Left lung (tissue), 10 donors: ENCODE measurements around the gene MPHOSPH9. TPM values are rescaled to one million over a fixed set of nuclear protein-coding genes. Genes with fewer than 3 reads are reported as not detected.
"Not testable (repeated sequence)": the region's sequence is repeated elsewhere in the genome, so short reads cannot be mapped to it uniquely, and the experiment has no call there.

Experiments used
- ATAC-seq: fragments of 200-7000 bp; cut with Tn5 transposase; one replicate; pipeline ENCODE4 v1.9.1; 2020; ENCODE audit warnings: moderate library complexity
- DNase-seq, 4 donors: peaks; one replicate each; pipeline ENCODE4 v3.0.0-alpha.2; 2013 to 2020
- H3K27ac ChIP-seq, 2 donors: fragments of 200-600 bp; sonication (generic) in 1 of 2; one replicate each; pipeline versions ENCODE4 v1.5.0 to v1.8.0; 2020 to 2021
- H3K27me3 ChIP-seq, 2 donors: fragments of 200-600 bp; sonication (generic) in 1 of 2; one replicate each; pipeline versions ENCODE4 v1.5.0 to v1.8.0; 2020 to 2021
- H3K36me3 ChIP-seq, 2 donors: fragments of 200-600 bp; sonication (generic) in 1 of 2; one replicate each; pipeline versions ENCODE4 v1.5.0 to v1.8.0; 2020 to 2021
- H3K4me1 ChIP-seq, 2 donors: fragments of 200-600 bp; one replicate each; pipeline ENCODE4 v1.8.0; 2021
- H3K4me3 ChIP-seq, 2 donors: fragments of 200-600 bp; sonication (generic) in 1 of 2; one replicate each; pipeline versions ENCODE4 v1.5.0 to v1.8.0; 2020 to 2021; ENCODE audit warnings: mild to moderate bottlenecking in 1 of 2
- H3K9me3 ChIP-seq, 2 donors: fragments of 200-600 bp; sonication (generic) in 1 of 2; one replicate each; pipeline versions ENCODE4 v1.5.0 to v1.8.0; 2020 to 2021
- CTCF ChIP-seq, 2 donors: fragments of 200-600 bp; sonication (generic) in 1 of 2; IDR thresholded peaks; one replicate each; pipeline versions ENCODE4 v1.5.0 to v1.8.0; 2021; ENCODE audit warnings: antibody characterized with exemption in 2 of 2
- intact Hi-C, 2 donors: fragments of 100-400 bp; cut with DNase I; formaldehyde crosslinking; loops; one replicate each; pipeline versions ENCODE4 v1.11.2 to v1.14.2; 2022
- polyA plus RNA-seq, 6 donors: library from polyadenylated mRNA; unstranded; fragments of 120-200 nt; gene quantifications; one replicate each; pipeline ENCODE4 v1.2.1, GENCODE V29; 2013; ENCODE audit not compliant: insufficient read length in 6 of 6
- total RNA-seq, 2 donors: library from RNA; stranded (reverse); fragmentation: NEBNext Ultra II Directional; extraction: Animal tissue kit (Norgen Biotek cat#: 25700); gene quantifications; one replicate each; pipeline ENCODE4 v1.2.1, GENCODE V29; 2021
- donor health status: DM: no; HTN: yes; CAD: no.
- donor health status: DM: no; HTN: no; CAD: no.

MPHOSPH9 gene
- total and polyA plus RNA-seq, 8 donors, result 27.6 to 46.7 (median 35.6) TPM

DNA sequence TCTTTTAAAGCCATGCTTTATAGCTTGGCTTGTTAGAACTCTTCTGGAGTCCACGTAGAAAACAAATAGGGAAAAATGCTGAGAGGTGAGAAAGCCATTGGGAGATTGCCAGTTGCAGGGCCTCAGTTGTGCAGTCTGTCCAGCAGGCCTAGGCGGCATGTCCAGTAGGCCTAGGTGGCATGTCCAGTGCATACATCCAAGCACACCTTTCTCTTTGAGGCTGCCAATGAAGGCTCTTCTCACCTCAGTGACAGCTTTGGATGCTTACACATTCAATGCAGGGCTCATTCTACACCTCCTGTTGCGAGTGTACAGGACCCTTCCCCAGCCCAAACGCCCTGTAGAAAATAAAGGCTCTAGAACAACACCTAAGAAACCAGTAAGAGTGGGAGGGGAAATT, 25.7 kb upstream of the MPHOSPH9 start:
- ATAC-seq (no peak), DNase-seq (no peak)
- TF ChIP-seq CTCF (IDR thresholded peaks at IDR 0.05), result no peak
- peaks cover 0 to 96% of the 10 kb centered on the region in 2 donors for H3K36me3 ChIP-seq
- H3K4me3 ChIP-seq, result no peak overlapping the region
- H3K9me3 ChIP-seq, result no peaks in the 10 kb centered on the region
- intact Hi-C loops, result no loop called here
- H3K27me3 ChIP-seq, result no peaks in the 10 kb centered on the region
- H3K4me1 ChIP-seq, result no peaks in the 10 kb centered on the region
- H3K27ac ChIP-seq, result no peak overlapping the region

DNA sequence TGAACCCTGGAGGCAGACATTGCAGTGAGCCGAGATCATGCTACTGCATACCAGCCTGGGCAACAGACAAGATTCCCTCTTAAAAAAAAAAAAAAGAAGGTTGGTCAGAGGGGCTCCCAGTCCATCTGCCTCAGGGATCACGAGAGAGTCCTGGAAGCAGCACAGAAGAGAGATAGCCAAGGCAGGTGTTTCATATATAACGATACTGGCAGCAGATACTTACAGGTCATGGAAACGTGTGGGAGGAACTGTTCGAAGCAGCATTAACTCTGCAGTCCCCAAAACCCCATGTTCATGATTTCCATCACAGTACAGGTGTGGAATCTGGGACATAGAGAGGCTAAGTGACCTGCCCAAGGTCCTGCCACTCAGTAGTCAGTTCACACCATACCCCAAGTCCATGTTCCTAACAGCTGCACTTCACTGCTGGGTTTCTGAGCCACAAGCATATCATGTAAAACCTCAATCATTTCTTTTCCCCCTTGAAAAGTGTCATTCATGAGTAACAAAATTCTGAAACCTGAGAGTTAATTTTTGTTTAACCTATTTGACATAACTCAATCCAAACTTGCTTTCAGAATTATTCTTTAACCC, 22.0 kb upstream of the MPHOSPH9 start:
- DNase-seq (no peak), ATAC-seq (no peak)
- intact Hi-C loops, result no loop called here
- H3K4me3 ChIP-seq, result no peak overlapping the region
- TF ChIP-seq CTCF (IDR thresholded peaks at IDR 0.05), result no peak
- peaks cover 0 to 10% of the 10 kb centered on the region in 2 donors for H3K4me1 ChIP-seq
- H3K9me3 ChIP-seq, result no peaks in the 10 kb centered on the region
- peaks cover 0 to 64% of the 10 kb centered on the region in 2 donors for H3K36me3 ChIP-seq
- H3K27me3 ChIP-seq, result no peaks in the 10 kb centered on the region
- H3K27ac ChIP-seq, result no peak overlapping the region

GRCh38 chr12:123253641-123254459, 20.9 kb upstream of the MPHOSPH9 start:
- Histone ChIP-seq H3K4me1 (peaks cover 0 to 10% of the 10 kb centered on the region in 2 donors), H3K9me3 (no peaks in the 10 kb centered on the region), H3K36me3 (peaks cover 0 to 59% of the 10 kb centered on the region in 2 donors), H3K4me3 (no peak overlapping the region), H3K27ac (no peak overlapping the region), H3K27me3 (no peaks in the 10 kb centered on the region)
- TF ChIP-seq CTCF (IDR thresholded peaks at IDR 0.05), result no peak
- peak in 1 of 4 donors; percentile 41 for DNase-seq
- no peak for ATAC-seq
- intact Hi-C loops, result no loop called here

DNA sequence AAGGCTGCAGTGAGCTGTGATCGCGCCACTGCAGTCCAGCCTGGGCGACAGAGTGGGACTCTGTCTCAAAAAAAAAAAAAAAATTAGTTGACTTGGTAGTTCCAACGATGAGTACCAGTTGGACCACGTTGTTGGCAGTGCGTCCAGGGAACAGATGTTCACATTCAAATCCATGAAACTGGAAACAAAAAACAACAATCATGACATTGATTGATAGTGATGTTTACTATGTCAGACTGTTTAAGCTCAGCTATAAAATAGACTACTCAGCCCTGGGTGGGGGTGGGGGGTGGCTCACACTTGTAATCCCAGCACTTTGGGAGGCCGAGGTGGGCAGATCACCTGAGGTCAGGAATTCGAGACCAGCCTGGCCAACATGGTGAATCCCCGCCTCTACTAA, 19.4 kb upstream of the MPHOSPH9 start:
- H3K27ac ChIP-seq, ATAC-seq, H3K4me3 ChIP-seq, H3K9me3 ChIP-seq, intact Hi-C loops, H3K27me3 ChIP-seq, DNase-seq: not testable (repeated sequence)
- peaks cover 0 to 10% of the 10 kb centered on the region in 2 donors for H3K4me1 ChIP-seq
- H3K36me3 ChIP-seq, result peaks cover 0 to 51% of the 10 kb centered on the region in 2 donors

- DNase-seq (peak in 1 of 4 donors; percentile 10), ATAC-seq (no peak)
- H3K27me3 ChIP-seq, result no peaks in the 10 kb centered on the region
- H3K4me3 ChIP-seq, result no peak overlapping the region
- H3K4me1 ChIP-seq, result peaks cover 0 to 10% of the 10 kb centered on the region in 2 donors
- peaks cover 0 to 43% of the 10 kb centered on the region in 2 donors for H3K36me3 ChIP-seq
- H3K9me3 ChIP-seq, result no peaks in the 10 kb centered on the region
- TF ChIP-seq CTCF (IDR thresholded peaks at IDR 0.05), result no peak
- intact Hi-C loops, result no loop called here
- peak overlapping the region; percentile 63 to 65 for H3K27ac ChIP-seq
Observed at GRCh38 chr12:123251403-123252076, 18.6 kb upstream of the MPHOSPH9 start.
